ENCODE results near the gene CMC4. TPM values are rescaled to one million over a fixed set of nuclear protein-coding genes. Genes with fewer than 3 reads are reported as not detected.

The CMC4 gene
- total and polyA plus RNA-seq, 9 of the 15 experiments (the other 6 are each of a cell fraction or from before 2014, with no cell fraction given): 3.5 to 16.9 (median 8.2) TPM

GRCh38 chrX:155026727-155027508 lies 44.0 kb downstream of the CMC4 start, which contains the start of gene FUNDC2 (continued):
- TF ChIP-seq, protein P1, sequence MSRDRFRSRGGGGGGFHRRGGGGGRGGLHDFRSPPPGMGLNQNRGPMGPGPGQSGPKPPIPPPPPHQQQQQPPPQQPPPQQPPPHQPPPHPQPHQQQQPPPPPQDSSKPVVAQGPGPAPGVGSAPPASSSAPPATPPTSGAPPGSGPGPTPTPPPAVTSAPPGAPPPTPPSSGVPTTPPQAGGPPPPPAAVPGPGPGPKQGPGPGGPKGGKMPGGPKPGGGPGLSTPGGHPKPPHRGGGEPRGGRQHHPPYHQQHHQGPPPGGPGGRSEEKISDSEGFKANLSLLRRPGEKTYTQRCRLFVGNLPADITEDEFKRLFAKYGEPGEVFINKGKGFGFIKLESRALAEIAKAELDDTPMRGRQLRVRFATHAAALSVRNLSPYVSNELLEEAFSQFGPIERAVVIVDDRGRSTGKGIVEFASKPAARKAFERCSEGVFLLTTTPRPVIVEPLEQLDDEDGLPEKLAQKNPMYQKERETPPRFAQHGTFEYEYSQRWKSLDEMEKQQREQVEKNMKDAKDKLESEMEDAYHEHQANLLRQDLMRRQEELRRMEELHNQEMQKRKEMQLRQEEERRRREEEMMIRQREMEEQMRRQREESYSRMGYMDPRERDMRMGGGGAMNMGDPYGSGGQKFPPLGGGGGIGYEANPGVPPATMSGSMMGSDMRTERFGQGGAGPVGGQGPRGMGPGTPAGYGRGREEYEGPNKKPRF (IDR thresholded peaks at IDR 0.05; ENCODE audit: low read depth, low read length): no peak
- TF ChIP-seq CBX8 (IDR thresholded peaks at IDR 0.05; ENCODE audit: borderline replicate concordance, extremely low read depth, low read depth, low read length, poor library complexity, severe bottlenecking) (no peak), CXXC5 (CRISPR knock-in tag; IDR thresholded peaks at IDR 0.05) (peak; percentile 91), EHMT2 (IDR thresholded peaks at IDR 0.05) (no peak), TAF7 (tag; IDR thresholded peaks at IDR 0.05) (no peak), TEAD4 (IDR thresholded peaks at IDR 0.05; ENCODE audit: low read length) (no peak), TEAD4 (CRISPR knock-in tag; IDR thresholded peaks at IDR 0.05; ENCODE audit: borderline replicate concordance) (no peak), OTX1 (CRISPR knock-in tag; IDR thresholded peaks at IDR 0.05) (no peak), GABPB2 (CRISPR knock-in tag; conservative IDR thresholded peaks at IDR 0.05) (no peak), IRF1 (CRISPR knock-in tag; IDR thresholded peaks at IDR 0.05; ENCODE audit: borderline replicate concordance) (no peak), ZNF644 (tag; IDR thresholded peaks at IDR 0.05; ENCODE audit: low read depth) (no peak), CLOCK (CRISPR knock-in tag; IDR thresholded peaks at IDR 0.05; ENCODE audit: borderline replicate concordance) (no peak), ZNF436 (CRISPR knock-in tag; IDR thresholded peaks at IDR 0.05) (no peak), NCOA4 (IDR thresholded peaks at IDR 0.05; ENCODE audit: partially characterized antibody) (no peak)
- TF ChIP-seq, protein P2, sequence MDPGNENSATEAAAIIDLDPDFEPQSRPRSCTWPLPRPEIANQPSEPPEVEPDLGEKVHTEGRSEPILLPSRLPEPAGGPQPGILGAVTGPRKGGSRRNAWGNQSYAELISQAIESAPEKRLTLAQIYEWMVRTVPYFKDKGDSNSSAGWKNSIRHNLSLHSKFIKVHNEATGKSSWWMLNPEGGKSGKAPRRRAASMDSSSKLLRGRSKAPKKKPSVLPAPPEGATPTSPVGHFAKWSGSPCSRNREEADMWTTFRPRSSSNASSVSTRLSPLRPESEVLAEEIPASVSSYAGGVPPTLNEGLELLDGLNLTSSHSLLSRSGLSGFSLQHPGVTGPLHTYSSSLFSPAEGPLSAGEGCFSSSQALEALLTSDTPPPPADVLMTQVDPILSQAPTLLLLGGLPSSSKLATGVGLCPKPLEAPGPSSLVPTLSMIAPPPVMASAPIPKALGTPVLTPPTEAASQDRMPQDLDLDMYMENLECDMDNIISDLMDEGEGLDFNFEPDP (CRISPR knock-in tag; IDR thresholded peaks at IDR 0.05): no peak
- TF ChIP-seq, protein P3, sequence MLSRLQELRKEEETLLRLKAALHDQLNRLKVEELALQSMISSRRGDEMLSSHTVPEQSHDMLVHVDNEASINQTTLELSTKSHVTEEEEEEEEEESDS (CRISPR knock-in tag; IDR thresholded peaks at IDR 0.05): no peak
- TF ChIP-seq, protein P4, sequence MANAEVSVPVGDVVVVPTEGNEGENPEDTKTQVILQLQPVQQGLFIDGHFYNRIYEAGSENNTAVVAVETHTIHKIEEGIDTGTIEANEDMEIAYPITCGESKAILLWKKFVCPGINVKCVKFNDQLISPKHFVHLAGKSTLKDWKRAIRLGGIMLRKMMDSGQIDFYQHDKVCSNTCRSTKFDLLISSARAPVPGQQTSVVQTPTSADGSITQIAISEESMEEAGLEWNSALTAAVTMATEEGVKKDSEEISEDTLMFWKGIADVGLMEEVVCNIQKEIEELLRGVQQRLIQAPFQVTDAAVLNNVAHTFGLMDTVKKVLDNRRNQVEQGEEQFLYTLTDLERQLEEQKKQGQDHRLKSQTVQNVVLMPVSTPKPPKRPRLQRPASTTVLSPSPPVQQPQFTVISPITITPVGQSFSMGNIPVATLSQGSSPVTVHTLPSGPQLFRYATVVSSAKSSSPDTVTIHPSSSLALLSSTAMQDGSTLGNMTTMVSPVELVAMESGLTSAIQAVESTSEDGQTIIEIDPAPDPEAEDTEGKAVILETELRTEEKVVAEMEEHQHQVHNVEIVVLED (CRISPR knock-in tag; IDR thresholded peaks at IDR 0.05): peak; percentile 79
